Uterus (tissue), 2 donors: ENCODE data around the gene B3GLCT.

Experiments
- CTCF ChIP-seq, 4 experiments: fragments of 200-600 bp in 2 of 4; fragments of 450-650 bp in 2 of 4; sonication (generic) in 2 of 4; IDR thresholded peaks; one replicate each; pipeline ENCODE4 v1.5.1; 2016 to 2019; ENCODE audit warnings: antibody characterized with exemption in 4 of 4, mild to moderate bottlenecking in 2 of 4, moderate library complexity in 1 of 4
- POLR2A ChIP-seq, 2 donors: fragments of 450-650 bp; IDR thresholded peaks; one replicate each; pipeline ENCODE4 v1.6.1; 2016; ENCODE audit warnings: antibody characterized with exemption in 2 of 2, mild to moderate bottlenecking in 1 of 2, moderate library complexity in 1 of 2

GRCh38 chr13:31264151-31264550, 64.4 kb downstream of the B3GLCT start:
- TF ChIP-seq CTCF (IDR thresholded peaks at IDR 0.05) (no peak), POLR2A (IDR thresholded peaks at IDR 0.05) (no peak)
